ENCODE data around the gene ARHGEF2. TPM values are rescaled to one million over a fixed set of nuclear protein-coding genes. Genes with fewer than 3 reads are reported as not detected.
A peak's percentile ranks its signal among the peaks of the same experiment; 100 is the strongest.

Gene ARHGEF2
- total RNA-seq, 4 donors from 2014 or later: 13.7 to 42.1 (median 20.6) TPM

- 77% methylated on average over 18 of the region's 18 CpGs for WGBS
- peaks cover 97% of the 10 kb centered on the region for H3K36me3 ChIP-seq
- H3K27ac ChIP-seq: no peak overlapping the region
- TF ChIP-seq, protein P1, sequence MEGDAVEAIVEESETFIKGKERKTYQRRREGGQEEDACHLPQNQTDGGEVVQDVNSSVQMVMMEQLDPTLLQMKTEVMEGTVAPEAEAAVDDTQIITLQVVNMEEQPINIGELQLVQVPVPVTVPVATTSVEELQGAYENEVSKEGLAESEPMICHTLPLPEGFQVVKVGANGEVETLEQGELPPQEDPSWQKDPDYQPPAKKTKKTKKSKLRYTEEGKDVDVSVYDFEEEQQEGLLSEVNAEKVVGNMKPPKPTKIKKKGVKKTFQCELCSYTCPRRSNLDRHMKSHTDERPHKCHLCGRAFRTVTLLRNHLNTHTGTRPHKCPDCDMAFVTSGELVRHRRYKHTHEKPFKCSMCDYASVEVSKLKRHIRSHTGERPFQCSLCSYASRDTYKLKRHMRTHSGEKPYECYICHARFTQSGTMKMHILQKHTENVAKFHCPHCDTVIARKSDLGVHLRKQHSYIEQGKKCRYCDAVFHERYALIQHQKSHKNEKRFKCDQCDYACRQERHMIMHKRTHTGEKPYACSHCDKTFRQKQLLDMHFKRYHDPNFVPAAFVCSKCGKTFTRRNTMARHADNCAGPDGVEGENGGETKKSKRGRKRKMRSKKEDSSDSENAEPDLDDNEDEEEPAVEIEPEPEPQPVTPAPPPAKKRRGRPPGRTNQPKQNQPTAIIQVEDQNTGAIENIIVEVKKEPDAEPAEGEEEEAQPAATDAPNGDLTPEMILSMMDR (IDR thresholded peaks at IDR 0.05): no peak
- TF ChIP-seq POLR2A (IDR thresholded peaks at IDR 0.05) (no peak), POLR2AphosphoS5 (IDR thresholded peaks at IDR 0.05) (no peak), EP300 (IDR thresholded peaks at IDR 0.05) (no peak)
- no peak overlapping the region for H3K4me3 ChIP-seq
- H3K9me3 ChIP-seq: no peaks in the 10 kb centered on the region
- H3K27me3 ChIP-seq: no peaks in the 10 kb centered on the region
- H3K4me1 ChIP-seq: peaks cover 26% of the 10 kb centered on the region
- no peak for DNase-seq (ENCODE audit: low spot score in 2 of 2)
Observed at GRCh38 chr1:155962599-155963211, 15.6 kb downstream of the ARHGEF2 start.

GRCh38 chr1:155961937-155962336 lies 16.4 kb downstream of the ARHGEF2 start:
- Histone ChIP-seq H3K36me3 (peaks cover 99% of the 10 kb centered on the region), H3K9me3 (no peaks in the 10 kb centered on the region), H3K27ac (peak overlapping the region; percentile 53), H3K27me3 (no peaks in the 10 kb centered on the region), H3K4me3 (no peak overlapping the region), H3K4me1 (peaks cover 20% of the 10 kb centered on the region)
- 54% methylated on average over 9 of the region's 14 CpGs for WGBS
- TF ChIP-seq EP300 (IDR thresholded peaks at IDR 0.05): no peak
- TF ChIP-seq POLR2AphosphoS5 (IDR thresholded peaks at IDR 0.05): peak in 1 of 3 donors; percentile 32
- DNase-seq (ENCODE audit: low spot score in 2 of 2): no peak

- no peak for DNase-seq (ENCODE audit: low spot score in 2 of 2)
Observed at GRCh38 chr1:155960081-155960745, 18.1 kb downstream of the ARHGEF2 start.

DNA sequence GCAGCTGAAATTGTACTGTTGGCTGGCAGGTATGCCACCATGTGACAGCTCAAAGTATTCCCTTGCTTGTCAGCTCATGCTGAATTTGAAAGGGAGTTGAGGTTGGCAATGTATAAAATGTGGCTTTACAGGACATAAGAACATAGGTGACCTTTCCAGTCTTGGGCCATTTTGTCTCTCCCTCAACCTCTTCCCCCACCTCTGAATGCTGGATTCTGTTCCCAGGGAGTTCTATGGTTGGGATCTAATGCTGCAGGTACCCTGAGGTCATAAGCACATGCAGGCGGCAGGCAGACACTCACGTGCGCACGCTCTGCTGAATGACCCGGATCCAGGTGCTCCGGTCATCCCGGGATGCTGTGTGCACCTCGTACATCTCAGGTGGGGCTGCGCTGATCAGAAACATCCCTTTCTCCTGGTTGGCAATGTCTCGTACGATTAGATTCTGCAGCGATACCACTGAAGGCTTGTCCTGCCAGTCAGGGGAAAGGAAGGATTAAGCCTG lies 20.9 kb downstream of the ARHGEF2 start:
- WGBS: 88% methylated on average over 12 of the region's 12 CpGs
- DNase-seq (ENCODE audit: low spot score in 2 of 2): no peak
- H3K9me3 ChIP-seq: no peaks in the 10 kb centered on the region
- peaks cover 95% of the 10 kb centered on the region for H3K36me3 ChIP-seq
- no peak overlapping the region for H3K4me3 ChIP-seq
- peaks cover 9% of the 10 kb centered on the region for H3K4me1 ChIP-seq
- TF ChIP-seq POLR2A (IDR thresholded peaks at IDR 0.05) (no peak), EP300 (IDR thresholded peaks at IDR 0.05) (no peak), POLR2AphosphoS5 (IDR thresholded peaks at IDR 0.05) (no peak)
- TF ChIP-seq, protein P1 (IDR thresholded peaks at IDR 0.05): no peak
- H3K27ac ChIP-seq: no peak overlapping the region
- no peaks in the 10 kb centered on the region for H3K27me3 ChIP-seq

More at GRCh38 chr1:155960081-155960745, 18.1 kb downstream of the ARHGEF2 start:
- H3K36me3 ChIP-seq: peaks cover 98% of the 10 kb centered on the region
- no peaks in the 10 kb centered on the region for H3K27me3 ChIP-seq
- TF ChIP-seq, protein P1 (IDR thresholded peaks at IDR 0.05): no peak
- TF ChIP-seq POLR2AphosphoS5 (IDR thresholded peaks at IDR 0.05) (no peak), POLR2A (IDR thresholded peaks at IDR 0.05) (no peak), EP300 (IDR thresholded peaks at IDR 0.05) (no peak)
- peaks cover 20% of the 10 kb centered on the region for H3K4me1 ChIP-seq
- peak overlapping the region; percentile 31 for H3K27ac ChIP-seq
- H3K4me3 ChIP-seq: no peak overlapping the region
- 87% methylated on average over 3 of the region's 3 CpGs for WGBS
- H3K9me3 ChIP-seq: no peaks in the 10 kb centered on the region

DNA sequence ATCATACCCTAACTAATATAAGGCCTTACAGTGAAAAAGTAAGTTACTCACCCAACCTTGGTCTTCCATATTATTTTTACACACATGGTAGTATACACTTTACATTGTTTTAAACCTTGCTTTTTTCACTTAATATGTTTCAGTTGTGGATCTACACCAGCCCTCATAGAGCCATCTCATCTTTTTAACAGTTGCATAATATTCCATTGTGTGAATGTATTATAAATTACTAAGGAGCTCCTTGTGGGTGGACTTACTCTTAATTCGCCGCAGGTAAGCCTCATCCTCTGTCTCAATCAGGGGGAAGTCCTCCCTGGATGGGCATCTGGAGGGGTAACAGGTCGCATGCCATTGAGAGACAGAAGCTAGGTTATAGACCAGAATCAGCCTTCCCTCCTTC lies 23.7 kb downstream of the ARHGEF2 start:
- no peak for DNase-seq (ENCODE audit: low spot score in 2 of 2)
- Histone ChIP-seq H3K4me1 (no peaks in the 10 kb centered on the region), H3K27me3 (no peaks in the 10 kb centered on the region), H3K27ac (no peak overlapping the region), H3K4me3 (no peak overlapping the region), H3K9me3 (no peaks in the 10 kb centered on the region), H3K36me3 (peaks cover 95% of the 10 kb centered on the region)
- TF ChIP-seq POLR2AphosphoS5 (IDR thresholded peaks at IDR 0.05) (no peak), EP300 (IDR thresholded peaks at IDR 0.05) (no peak), POLR2A (IDR thresholded peaks at IDR 0.05) (no peak)
- TF ChIP-seq, protein P1 (IDR thresholded peaks at IDR 0.05): no peak
- 95% methylated on average over 3 of the region's 3 CpGs for WGBS
